H1 (cell line): ENCODE data around the gene TMEM236. TPM values are rescaled to one million over a fixed set of nuclear protein-coding genes. Genes with fewer than 3 reads are reported as not detected.

ENCODE experiments used
- EZH2 ChIP-seq: fragments of 200-600 bp; sonication (generic); IDR thresholded peaks from 2 replicates; pipeline ENCODE4 v1.7.1; 2012; ENCODE audit warnings: low read depth, mild to moderate bottlenecking, moderate library complexity, low read length, inconsistent platforms; ENCODE audit not compliant: severe bottlenecking
- polyA plus RNA-seq, 7 experiments: library from polyadenylated mRNA; depleted of rRNA in 3 of 7; stranded (reverse) in 5 of 7; unstranded in 2 of 7; fragments of >200 nt in 5 of 7; fragments of 200-250 nt in 2 of 7; gene quantifications; 1 replicate in 5 of 7; 2 replicates in 1 of 7; 4 replicates in 1 of 7; pipeline versions ENCODE4 v1.2.1 to v1.2.3, GENCODE V29; 2011 to 2013; ENCODE audit warnings: missing spikeins in 2 of 7, mixed read lengths in 2 of 7
- total RNA-seq: library from RNA; stranded (reverse); fragmentation: NEBNext Ultra II Directional; extraction: Animal tissue kit (Norgen Biotek cat#: 25700); gene quantifications from 2 replicates; pipeline ENCODE4 v1.2.1, GENCODE V29; 2021
- TF ChIP-seq, protein P1 (sequence below): IDR thresholded peaks from 2 replicates; pipeline ENCODE4 v1.6.1; 2012; ENCODE audit warnings: inconsistent platforms

The TMEM236 gene
- total and polyA plus RNA-seq, 2 of the 8 experiments (the other 6 are each of a cell fraction or from before 2014, with no cell fraction given) = 0.02 to 0.07 TPM

DNA sequence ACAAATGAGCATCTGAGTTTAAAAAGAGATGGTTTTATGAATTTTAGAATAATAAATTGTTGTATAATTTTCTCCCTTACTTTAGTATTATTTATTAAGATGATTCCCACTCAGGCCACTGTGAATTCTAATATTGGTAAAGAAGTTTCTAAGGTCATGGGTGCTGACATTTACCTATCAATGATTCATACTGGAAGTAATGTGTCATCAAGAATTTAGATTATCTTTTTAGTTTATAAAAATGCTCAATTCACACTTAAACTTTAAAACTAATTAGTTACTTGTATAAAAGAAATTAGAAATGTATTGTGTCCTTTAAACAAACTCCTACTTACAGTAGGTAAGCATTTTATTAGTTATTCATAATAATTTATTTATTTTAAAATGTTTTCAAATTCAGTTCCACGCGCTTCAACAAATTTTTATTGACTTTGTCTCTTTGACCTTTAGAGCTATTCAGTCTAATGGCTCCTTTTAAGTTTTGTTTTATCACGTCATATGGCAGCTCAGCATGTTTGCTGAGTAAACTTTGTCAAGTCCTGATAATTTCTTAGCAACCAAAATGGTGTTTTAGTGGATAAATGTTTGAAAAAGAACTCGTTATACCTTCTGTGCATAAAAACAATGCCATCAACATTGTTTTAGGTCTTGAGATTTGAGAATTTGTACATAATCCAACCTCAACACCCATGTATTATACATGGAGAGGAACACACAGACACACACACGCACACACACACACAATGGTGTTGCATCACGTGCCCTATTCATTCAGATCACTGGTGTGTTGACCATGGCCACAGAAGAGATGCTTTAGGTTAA is 42.0 kb downstream of the TMEM236 start (continued):
- no peak for TF ChIP-seq EZH2
- TF ChIP-seq, protein P1, sequence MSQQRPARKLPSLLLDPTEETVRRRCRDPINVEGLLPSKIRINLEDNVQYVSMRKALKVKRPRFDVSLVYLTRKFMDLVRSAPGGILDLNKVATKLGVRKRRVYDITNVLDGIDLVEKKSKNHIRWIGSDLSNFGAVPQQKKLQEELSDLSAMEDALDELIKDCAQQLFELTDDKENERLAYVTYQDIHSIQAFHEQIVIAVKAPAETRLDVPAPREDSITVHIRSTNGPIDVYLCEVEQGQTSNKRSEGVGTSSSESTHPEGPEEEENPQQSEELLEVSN = no peak
